ENCODE measurements around the gene NSMCE1. TPM values are rescaled to one million over a fixed set of nuclear protein-coding genes. Genes with fewer than 3 reads are reported as not detected.

The NSMCE1 gene
- total RNA-seq, 2 experiments from 2014 or later = 31.9 to 33.9 TPM

- POLR2A ChIA-PET = no interaction called here
- Histone ChIP-seq H3K9me3 (ENCODE audit: control insufficient read depth in 1 of 2, insufficient read depth in 1 of 2, low read length in 2 of 2) (no peaks in the 10 kb centered on the region), H3K36me3 (ENCODE audit: insufficient read depth, low read length) (peaks cover 26% of the 10 kb centered on the region), H3K27ac (ENCODE audit: low read depth in 1 of 2, low read length in 2 of 2) (no peak overlapping the region), H3K4me1 (ENCODE audit: insufficient read depth, low read length) (peaks cover 25% of the 10 kb centered on the region), H3K4me3 (ENCODE audit: low read length) (no peak overlapping the region), H3K27me3 (ENCODE audit: control insufficient read depth in 1 of 2, insufficient read depth in 2 of 2, low read length in 2 of 2) (no peaks in the 10 kb centered on the region)
- no peak for ATAC-seq (ENCODE audit: poor library complexity)
- no peaks in the 10 kb centered on the region for H3K9me3 Mint-ChIP-seq
- H3K4me1 Mint-ChIP-seq (ENCODE audit: low read depth) = peaks cover 75% of the 10 kb centered on the region
- no peak for DNase-seq
- H3K27ac Mint-ChIP-seq = no peak overlapping the region
- H3K4me3 Mint-ChIP-seq = no peak overlapping the region
- intact Hi-C loops (cut with DNase I, micrococcal nuclease) = no loop called here
- H3K36me3 Mint-ChIP-seq (ENCODE audit: low read depth) = peaks cover 62% of the 10 kb centered on the region
- no peak for TF ChIP-seq CTCF (IDR thresholded peaks at IDR 0.05)
- CTCF ChIA-PET = no interaction called here
- no peaks in the 10 kb centered on the region for H3K27me3 Mint-ChIP-seq
Observed at GRCh38 chr16:27256861-27257260, 11.7 kb downstream of the NSMCE1 start.

- Mint-ChIP-seq H3K36me3 (ENCODE audit: low read depth) (peaks cover 73% of the 10 kb centered on the region), H3K4me3 (peak overlapping the region; percentile 0), H3K27me3 (no peaks in the 10 kb centered on the region), H3K4me1 (ENCODE audit: low read depth) (peaks cover 74% of the 10 kb centered on the region), H3K9me3 (no peaks in the 10 kb centered on the region), H3K27ac (peak overlapping the region; percentile 56)
- H3K4me1 ChIP-seq (ENCODE audit: insufficient read depth, low read length) = peaks cover 26% of the 10 kb centered on the region
- DNase-seq (peak in 2 of 14 experiments; percentile 49 to 57), ATAC-seq (ENCODE audit: poor library complexity) (peak; percentile 29)
- H3K27me3 ChIP-seq (ENCODE audit: control insufficient read depth in 1 of 2, insufficient read depth in 2 of 2, low read length in 2 of 2) = no peaks in the 10 kb centered on the region
- ChIA-PET CTCF (interaction anchor here (0.6 to 2.5 kb wide), 10 partner anchors 10 to 114 kb away, joined by 3 to 18 read pairs (median 4); no protein-coding TSS in a partner anchor), POLR2A (interaction anchor here (0.7 to 2.2 kb wide), 7 partner anchors 11 to 75 kb away, joined by 3 to 9 read pairs (median 4); partner anchors contain the start of gene KDM8)
- H3K4me3 ChIP-seq (ENCODE audit: low read length) = no peak overlapping the region
- TF ChIP-seq CTCF (IDR thresholded peaks at IDR 0.05) = no peak
- H3K36me3 ChIP-seq (ENCODE audit: insufficient read depth, low read length) = peaks cover 31% of the 10 kb centered on the region
- H3K9me3 ChIP-seq (ENCODE audit: control insufficient read depth in 1 of 2, insufficient read depth in 1 of 2, low read length in 2 of 2) = no peaks in the 10 kb centered on the region
- intact Hi-C loops (cut with DNase I, micrococcal nuclease) = no loop called here
- no peak overlapping the region for H3K27ac ChIP-seq (ENCODE audit: low read depth in 1 of 2, low read length in 2 of 2)
Observed at GRCh38 chr16:27254262-27254811, 14.2 kb downstream of the NSMCE1 start.

GRCh38 chr16:27253526-27253930 is 15.0 kb downstream of the NSMCE1 start:
- no peaks in the 10 kb centered on the region for H3K27me3 ChIP-seq (ENCODE audit: control insufficient read depth in 1 of 2, insufficient read depth in 2 of 2, low read length in 2 of 2)
- Mint-ChIP-seq H3K9me3 (no peaks in the 10 kb centered on the region), H3K4me1 (ENCODE audit: low read depth) (peaks cover 68% of the 10 kb centered on the region), H3K4me3 (peak overlapping the region; percentile 61), H3K27me3 (no peaks in the 10 kb centered on the region), H3K36me3 (ENCODE audit: low read depth) (peaks cover 74% of the 10 kb centered on the region), H3K27ac (peak overlapping the region; percentile 56)
- intact Hi-C loops (cut with DNase I, micrococcal nuclease) = no loop called here
- POLR2A ChIA-PET = interaction anchor here (1.6 to 2.2 kb wide), 4 partner anchors 11 to 74 kb away, joined by 4 to 9 read pairs (median 6); no protein-coding TSS in a partner anchor
- H3K27ac ChIP-seq (ENCODE audit: low read depth in 1 of 2, low read length in 2 of 2) = no peak overlapping the region
- CTCF ChIA-PET = interaction anchor here (1.2 to 2.5 kb wide), 4 partner anchors 16 to 115 kb away, joined by 4 to 18 read pairs (median 6); no protein-coding TSS in a partner anchor
- no peak overlapping the region for H3K4me3 ChIP-seq (ENCODE audit: low read length)
- peaks cover 0 to 3% of the 10 kb centered on the region in 2 experiments for H3K9me3 ChIP-seq (ENCODE audit: control insufficient read depth in 1 of 2, insufficient read depth in 1 of 2, low read length in 2 of 2)
- ATAC-seq (ENCODE audit: poor library complexity) (no peak), DNase-seq (no peak)
- no peak for TF ChIP-seq CTCF (IDR thresholded peaks at IDR 0.05)
- H3K4me1 ChIP-seq (ENCODE audit: insufficient read depth, low read length) = peaks cover 26% of the 10 kb centered on the region
- H3K36me3 ChIP-seq (ENCODE audit: insufficient read depth, low read length) = peaks cover 31% of the 10 kb centered on the region

Data from CD4-positive, alpha-beta T cell (primary cell).